Measurements from ENCODE around the gene CTNND2. TPM values are rescaled to one million over a fixed set of nuclear protein-coding genes. Genes with fewer than 3 reads are reported as not detected.

The CTNND2 gene
- total RNA-seq, 2 experiments from 2014 or later, result not detected

GRCh38 chr5:10990634-10991033, 913.6 kb downstream of the CTNND2 start:
- no peak for DNase-seq
- Mint-ChIP-seq H3K4me1 (peaks cover 8% of the 10 kb centered on the region), H3K27ac (no peak overlapping the region), H3K27me3 (peaks cover 2% of the 10 kb centered on the region), H3K36me3 (ENCODE audit: low read depth) (no peaks in the 10 kb centered on the region), H3K4me3 (no peak overlapping the region), H3K9me3 (no peaks in the 10 kb centered on the region)
- POLR2A ChIA-PET, result no interaction called here
- CTCF ChIA-PET, result no interaction called here

GRCh38 chr5:10989577-10990263, 914.5 kb downstream of the CTNND2 start:
- Mint-ChIP-seq H3K4me3 (no peak overlapping the region), H3K27ac (no peak overlapping the region), H3K9me3 (no peaks in the 10 kb centered on the region), H3K36me3 (ENCODE audit: low read depth) (no peaks in the 10 kb centered on the region), H3K27me3 (peaks cover 2% of the 10 kb centered on the region), H3K4me1 (peaks cover 8% of the 10 kb centered on the region)
- no peak for DNase-seq
- ChIA-PET CTCF (no interaction called here), POLR2A (no interaction called here)

GRCh38 chr5:10988622-10989021, 915.6 kb downstream of the CTNND2 start:
- no peaks in the 10 kb centered on the region for H3K9me3 Mint-ChIP-seq
- no peak overlapping the region for H3K4me3 Mint-ChIP-seq
- POLR2A ChIA-PET, result no interaction called here

GRCh38 chr5:10987925-10988504, 916.2 kb downstream of the CTNND2 start:
- Mint-ChIP-seq H3K9me3 (no peaks in the 10 kb centered on the region), H3K4me1 (peaks cover 8% of the 10 kb centered on the region), H3K36me3 (ENCODE audit: low read depth) (no peaks in the 10 kb centered on the region), H3K4me3 (no peak overlapping the region), H3K27ac (no peak overlapping the region), H3K27me3 (peaks cover 6% of the 10 kb centered on the region)
- ChIA-PET CTCF (interaction anchor here (0.6 to 1.2 kb wide), 4 partner anchors 11 to 1140 kb away, joined by 3 to 4 read pairs (median 3); no protein-coding TSS in a partner anchor), POLR2A (no interaction called here)
- peak; percentile 65 for DNase-seq

More at GRCh38 chr5:10988622-10989021, 915.6 kb downstream of the CTNND2 start:
- Mint-ChIP-seq H3K36me3 (ENCODE audit: low read depth) (no peaks in the 10 kb centered on the region), H3K27ac (no peak overlapping the region), H3K4me1 (peaks cover 8% of the 10 kb centered on the region), H3K27me3 (peaks cover 4% of the 10 kb centered on the region)
- DNase-seq, result no peak
- CTCF ChIA-PET, result interaction anchor here (0.6 to 1.2 kb wide), 4 partner anchors 11 to 1140 kb away, joined by 3 to 4 read pairs (median 3); no protein-coding TSS in a partner anchor

- DNase-seq, result no peak
- ChIA-PET CTCF (interaction anchor here (1.0 to 1.2 kb wide), 2 partner anchors 12 to 61 kb away, joined by 3 read pairs; no protein-coding TSS in a partner anchor), POLR2A (interaction anchor here (0.5 kb wide), 1 partner anchor 57 kb away, joined by 3 read pairs; no protein-coding TSS in a partner anchor)
- no peaks in the 10 kb centered on the region for H3K36me3 Mint-ChIP-seq (ENCODE audit: low read depth)
- H3K4me1 Mint-ChIP-seq, result peaks cover 8% of the 10 kb centered on the region
- H3K27me3 Mint-ChIP-seq, result peaks cover 6% of the 10 kb centered on the region
- H3K9me3 Mint-ChIP-seq, result no peaks in the 10 kb centered on the region
- H3K27ac Mint-ChIP-seq, result no peak overlapping the region
- no peak overlapping the region for H3K4me3 Mint-ChIP-seq
Measured at GRCh38 chr5:10987276-10987924, 916.8 kb downstream of the CTNND2 start.

GRCh38 chr5:10985721-10986110, 918.5 kb downstream of the CTNND2 start:
- no peaks in the 10 kb centered on the region for H3K36me3 Mint-ChIP-seq (ENCODE audit: low read depth)
- no peak overlapping the region for H3K4me3 Mint-ChIP-seq
- H3K9me3 Mint-ChIP-seq, result no peaks in the 10 kb centered on the region
- H3K27me3 Mint-ChIP-seq, result peaks cover 6% of the 10 kb centered on the region
- no peak for DNase-seq
- ChIA-PET POLR2A (no interaction called here), CTCF (no interaction called here)
- no peak overlapping the region for H3K27ac Mint-ChIP-seq
- peaks cover 8% of the 10 kb centered on the region for H3K4me1 Mint-ChIP-seq

GRCh38 chr5:10985091-10985720, 919.0 kb downstream of the CTNND2 start:
- Mint-ChIP-seq H3K4me1 (peaks cover 8% of the 10 kb centered on the region), H3K4me3 (no peak overlapping the region), H3K27me3 (peaks cover 6% of the 10 kb centered on the region), H3K27ac (no peak overlapping the region), H3K36me3 (ENCODE audit: low read depth) (no peaks in the 10 kb centered on the region), H3K9me3 (no peaks in the 10 kb centered on the region)
- ChIA-PET POLR2A (no interaction called here), CTCF (no interaction called here)
- DNase-seq, result no peak

- CTCF ChIA-PET, result no interaction called here
- H3K4me1 Mint-ChIP-seq, result peaks cover 8% of the 10 kb centered on the region
- no peak overlapping the region for H3K4me3 Mint-ChIP-seq
- no peak for DNase-seq
- POLR2A ChIA-PET, result no interaction called here
- H3K27ac Mint-ChIP-seq, result no peak overlapping the region
- no peaks in the 10 kb centered on the region for H3K9me3 Mint-ChIP-seq
- H3K27me3 Mint-ChIP-seq, result peaks cover 6% of the 10 kb centered on the region
- no peaks in the 10 kb centered on the region for H3K36me3 Mint-ChIP-seq (ENCODE audit: low read depth)
Measured at GRCh38 chr5:10984021-10984715, 920.1 kb downstream of the CTNND2 start.

- no peak overlapping the region for H3K4me3 Mint-ChIP-seq
- H3K27me3 Mint-ChIP-seq, result peaks cover 4% of the 10 kb centered on the region
- POLR2A ChIA-PET, result no interaction called here
- no peak overlapping the region for H3K27ac Mint-ChIP-seq
- no peaks in the 10 kb centered on the region for H3K4me1 Mint-ChIP-seq
- no peaks in the 10 kb centered on the region for H3K9me3 Mint-ChIP-seq
- no peaks in the 10 kb centered on the region for H3K36me3 Mint-ChIP-seq (ENCODE audit: low read depth)
- no peak for DNase-seq
- CTCF ChIA-PET, result no interaction called here
Measured at GRCh38 chr5:10982626-10983025, 921.6 kb downstream of the CTNND2 start.

- ChIA-PET CTCF (no interaction called here), POLR2A (no interaction called here)
- Mint-ChIP-seq H3K4me1 (no peaks in the 10 kb centered on the region), H3K4me3 (no peak overlapping the region), H3K27ac (no peak overlapping the region), H3K27me3 (peaks cover 4% of the 10 kb centered on the region), H3K36me3 (ENCODE audit: low read depth) (no peaks in the 10 kb centered on the region), H3K9me3 (no peaks in the 10 kb centered on the region)
- no peak for DNase-seq
Measured at GRCh38 chr5:10981932-10982331, 922.3 kb downstream of the CTNND2 start.

- no peak overlapping the region for H3K4me3 Mint-ChIP-seq
- POLR2A ChIA-PET, result no interaction called here
- no peaks in the 10 kb centered on the region for H3K9me3 Mint-ChIP-seq
- H3K36me3 Mint-ChIP-seq (ENCODE audit: low read depth), result no peaks in the 10 kb centered on the region
- no peak for DNase-seq
- CTCF ChIA-PET, result interaction anchor here (0.8 kb wide), 1 partner anchor 19 kb away, joined by 3 read pairs; no protein-coding TSS in a partner anchor
- no peak overlapping the region for H3K27ac Mint-ChIP-seq
- H3K27me3 Mint-ChIP-seq, result peaks cover 4% of the 10 kb centered on the region
- H3K4me1 Mint-ChIP-seq, result peaks cover 1% of the 10 kb centered on the region
Measured at GRCh38 chr5:10977011-10977410, 927.2 kb downstream of the CTNND2 start.

GRCh38 chr5:10975945-10976344, 928.3 kb downstream of the CTNND2 start:
- no peaks in the 10 kb centered on the region for H3K36me3 Mint-ChIP-seq (ENCODE audit: low read depth)
- H3K4me1 Mint-ChIP-seq, result peaks cover 1% of the 10 kb centered on the region
- H3K27me3 Mint-ChIP-seq, result peaks cover 4% of the 10 kb centered on the region
- no peak for DNase-seq
- H3K4me3 Mint-ChIP-seq, result no peak overlapping the region
- H3K27ac Mint-ChIP-seq, result no peak overlapping the region
- H3K9me3 Mint-ChIP-seq, result no peaks in the 10 kb centered on the region
- CTCF ChIA-PET, result no interaction called here
- POLR2A ChIA-PET, result no interaction called here

- Mint-ChIP-seq H3K27ac (no peak overlapping the region), H3K36me3 (ENCODE audit: low read depth) (no peaks in the 10 kb centered on the region), H3K9me3 (no peaks in the 10 kb centered on the region), H3K4me1 (peaks cover 1% of the 10 kb centered on the region), H3K27me3 (peaks cover 4% of the 10 kb centered on the region), H3K4me3 (no peak overlapping the region)
- ChIA-PET CTCF (no interaction called here), POLR2A (no interaction called here)
- DNase-seq, result no peak
Measured at GRCh38 chr5:10974850-10975249, 929.4 kb downstream of the CTNND2 start.

Data from activated CD4-positive, alpha-beta T cell treated with anti-CD3 and anti-CD28 coated beads, Interleukin-2, amount 10 ng/mL, durations not matched to agents 7 days and 5 days (primary cell).